ENCODE data around the gene CLIC4. TPM values are rescaled to one million over a fixed set of nuclear protein-coding genes. Genes with fewer than 3 reads are reported as not detected.

The CLIC4 gene
- total RNA-seq, 1 donor from 2014 or later: 353 TPM

DNA sequence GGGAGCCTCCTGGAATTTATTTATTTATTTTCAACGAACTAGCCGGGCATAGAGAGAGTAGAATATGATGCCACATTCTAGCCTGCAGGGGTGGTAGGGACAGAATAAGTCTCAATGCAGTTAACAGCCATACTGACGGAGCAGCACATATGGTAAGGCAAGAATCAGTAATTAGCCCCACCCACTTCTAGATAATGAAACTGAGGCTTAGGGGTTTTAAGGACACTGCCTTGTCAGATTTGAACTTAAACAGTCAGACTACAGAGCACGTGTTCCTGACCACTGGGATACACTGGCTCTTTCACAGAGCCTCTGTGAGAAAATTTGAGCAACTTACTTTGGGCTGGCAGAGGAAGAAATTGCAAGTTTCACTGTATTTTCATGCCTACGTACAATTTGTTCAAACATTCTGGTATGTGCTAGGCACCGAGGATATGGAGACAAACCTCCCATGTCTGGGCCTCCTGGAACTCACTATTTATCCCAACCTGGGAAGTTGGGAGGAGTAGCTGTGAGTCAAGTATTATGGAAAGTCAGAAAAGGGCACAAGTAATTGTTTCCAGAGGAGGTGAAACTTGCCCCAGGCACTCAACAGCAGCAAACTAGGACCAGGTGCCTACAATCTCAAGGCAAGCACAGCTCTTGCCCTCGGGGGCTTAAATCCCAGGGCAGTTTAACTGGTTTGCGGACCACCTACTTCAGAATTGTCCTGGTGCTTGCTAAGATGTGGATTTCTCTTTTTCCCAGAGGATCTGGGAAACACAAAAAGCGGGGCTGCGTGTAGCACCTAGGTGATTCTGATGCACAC, 1.6 kb upstream of the CLIC4 start:
- Histone ChIP-seq H3K27me3 (ENCODE audit: insufficient read depth, low read length) (no peaks in the 10 kb centered on the region), H3K79me2 (ENCODE audit: insufficient read depth, low read length) (peaks cover 34% of the 10 kb centered on the region), H3K4me2 (ENCODE audit: low read length) (peak overlapping the region; percentile 29), H3K4me1 (ENCODE audit: insufficient read depth, low read length) (peaks cover 26% of the 10 kb centered on the region), H3K9me3 (ENCODE audit: insufficient read depth, low read depth, low read length) (no peaks in the 10 kb centered on the region), H2AFZ (ENCODE audit: low read depth, low read length) (no peak overlapping the region), H3K27ac (ENCODE audit: low read depth, low read length) (peak overlapping the region; percentile 63), H4K20me1 (ENCODE audit: insufficient read depth, low read length) (peaks cover 27% of the 10 kb centered on the region), H3K36me3 (ENCODE audit: insufficient read depth, low read length) (no peaks in the 10 kb centered on the region), H3K9ac (ENCODE audit: low read length) (peak overlapping the region; percentile 21), H3K4me3 (ENCODE audit: insufficient read depth, low read depth, low read length) (no peak overlapping the region)
- Mint-ChIP-seq H3K27ac (ENCODE audit: unreplicated experiment) (peak overlapping the region; percentile 93), H3K9me3 (ENCODE audit: unreplicated experiment) (peaks cover 2% of the 10 kb centered on the region), H3K4me1 (ENCODE audit: low read depth, unreplicated experiment) (peaks cover 33% of the 10 kb centered on the region), H3K27me3 (ENCODE audit: low read depth, unreplicated experiment) (no peaks in the 10 kb centered on the region), H3K36me3 (ENCODE audit: low read depth, unreplicated experiment) (peaks cover 11% of the 10 kb centered on the region), H3K4me3 (ENCODE audit: unreplicated experiment) (peak overlapping the region; percentile 36)
- DNase-seq (ENCODE audit: low read depth) (peak; percentile 39), FAIRE-seq (no peak)
- TF ChIP-seq EZH2 (IDR thresholded peaks at IDR 0.05; ENCODE audit: insufficient read depth, low read length): no peak

- Histone ChIP-seq H3K79me2 (ENCODE audit: insufficient read depth, low read length) (peaks cover 56% of the 10 kb centered on the region), H3K9ac (ENCODE audit: low read length) (peak overlapping the region; percentile 96), H4K20me1 (ENCODE audit: insufficient read depth, low read length) (peaks cover 49% of the 10 kb centered on the region), H3K27me3 (ENCODE audit: insufficient read depth, low read length) (no peaks in the 10 kb centered on the region), H2AFZ (ENCODE audit: low read depth, low read length) (no peak overlapping the region), H3K9me3 (ENCODE audit: insufficient read depth, low read depth, low read length) (no peaks in the 10 kb centered on the region), H3K4me2 (ENCODE audit: low read length) (peak overlapping the region; percentile 89), H3K4me3 (ENCODE audit: insufficient read depth, low read depth, low read length) (peak overlapping the region; percentile 94), H3K27ac (ENCODE audit: low read depth, low read length) (peak overlapping the region; percentile 80), H3K36me3 (ENCODE audit: insufficient read depth, low read length) (no peaks in the 10 kb centered on the region), H3K4me1 (ENCODE audit: insufficient read depth, low read length) (peaks cover 31% of the 10 kb centered on the region)
- H3K4me1 Mint-ChIP-seq (ENCODE audit: low read depth, unreplicated experiment): peaks cover 42% of the 10 kb centered on the region
- H3K36me3 Mint-ChIP-seq (ENCODE audit: low read depth, unreplicated experiment): peaks cover 13% of the 10 kb centered on the region
- H3K9me3 Mint-ChIP-seq (ENCODE audit: unreplicated experiment): peaks cover 2% of the 10 kb centered on the region
- FAIRE-seq (no peak), DNase-seq (ENCODE audit: low read depth) (peak; percentile 62)
- peak overlapping the region; percentile 99 for H3K27ac Mint-ChIP-seq (ENCODE audit: unreplicated experiment)
- no peaks in the 10 kb centered on the region for H3K27me3 Mint-ChIP-seq (ENCODE audit: low read depth, unreplicated experiment)
- peak overlapping the region; percentile 95 for H3K4me3 Mint-ChIP-seq (ENCODE audit: unreplicated experiment)
- TF ChIP-seq, protein P1, sequence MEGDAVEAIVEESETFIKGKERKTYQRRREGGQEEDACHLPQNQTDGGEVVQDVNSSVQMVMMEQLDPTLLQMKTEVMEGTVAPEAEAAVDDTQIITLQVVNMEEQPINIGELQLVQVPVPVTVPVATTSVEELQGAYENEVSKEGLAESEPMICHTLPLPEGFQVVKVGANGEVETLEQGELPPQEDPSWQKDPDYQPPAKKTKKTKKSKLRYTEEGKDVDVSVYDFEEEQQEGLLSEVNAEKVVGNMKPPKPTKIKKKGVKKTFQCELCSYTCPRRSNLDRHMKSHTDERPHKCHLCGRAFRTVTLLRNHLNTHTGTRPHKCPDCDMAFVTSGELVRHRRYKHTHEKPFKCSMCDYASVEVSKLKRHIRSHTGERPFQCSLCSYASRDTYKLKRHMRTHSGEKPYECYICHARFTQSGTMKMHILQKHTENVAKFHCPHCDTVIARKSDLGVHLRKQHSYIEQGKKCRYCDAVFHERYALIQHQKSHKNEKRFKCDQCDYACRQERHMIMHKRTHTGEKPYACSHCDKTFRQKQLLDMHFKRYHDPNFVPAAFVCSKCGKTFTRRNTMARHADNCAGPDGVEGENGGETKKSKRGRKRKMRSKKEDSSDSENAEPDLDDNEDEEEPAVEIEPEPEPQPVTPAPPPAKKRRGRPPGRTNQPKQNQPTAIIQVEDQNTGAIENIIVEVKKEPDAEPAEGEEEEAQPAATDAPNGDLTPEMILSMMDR (IDR thresholded peaks at IDR 0.05; ENCODE audit: insufficient read depth, low read depth, low read length): no peak
- no peak for TF ChIP-seq EZH2 (IDR thresholded peaks at IDR 0.05; ENCODE audit: insufficient read depth, low read length)
These were observed 615 bp downstream of the CLIC4 start for GRCh38 chr1:24745711-24746413.

- Mint-ChIP-seq H3K4me3 (ENCODE audit: unreplicated experiment) (peak overlapping the region; percentile 95), H3K4me1 (ENCODE audit: low read depth, unreplicated experiment) (peaks cover 42% of the 10 kb centered on the region), H3K36me3 (ENCODE audit: low read depth, unreplicated experiment) (peaks cover 13% of the 10 kb centered on the region), H3K9me3 (ENCODE audit: unreplicated experiment) (peaks cover 2% of the 10 kb centered on the region), H3K27me3 (ENCODE audit: low read depth, unreplicated experiment) (no peaks in the 10 kb centered on the region), H3K27ac (ENCODE audit: unreplicated experiment) (no peak overlapping the region)
- Histone ChIP-seq H4K20me1 (ENCODE audit: insufficient read depth, low read length) (peaks cover 74% of the 10 kb centered on the region), H3K27ac (ENCODE audit: low read depth, low read length) (peak overlapping the region; percentile 4), H2AFZ (ENCODE audit: low read depth, low read length) (no peak overlapping the region), H3K27me3 (ENCODE audit: insufficient read depth, low read length) (no peaks in the 10 kb centered on the region), H3K9ac (ENCODE audit: low read length) (peak overlapping the region; percentile 25), H3K4me3 (ENCODE audit: insufficient read depth, low read depth, low read length) (peak overlapping the region; percentile 94), H3K4me2 (ENCODE audit: low read length) (peak overlapping the region; percentile 89), H3K36me3 (ENCODE audit: insufficient read depth, low read length) (no peaks in the 10 kb centered on the region), H3K4me1 (ENCODE audit: insufficient read depth, low read length) (peaks cover 30% of the 10 kb centered on the region), H3K9me3 (ENCODE audit: insufficient read depth, low read depth, low read length) (no peaks in the 10 kb centered on the region), H3K79me2 (ENCODE audit: insufficient read depth, low read length) (peaks cover 82% of the 10 kb centered on the region)
- FAIRE-seq (no peak), DNase-seq (ENCODE audit: low read depth) (no peak)
- TF ChIP-seq, protein P1 (IDR thresholded peaks at IDR 0.05; ENCODE audit: insufficient read depth, low read depth, low read length): no peak
- no peak for TF ChIP-seq EZH2 (IDR thresholded peaks at IDR 0.05; ENCODE audit: insufficient read depth, low read length)
These were observed 3.2 kb downstream of the CLIC4 start for GRCh38 chr1:24748191-24749121.

Measured in astrocyte (in vitro differentiated cells and primary cell).